Astrocyte (in vitro differentiated cells and primary cell): Measurements from ENCODE around the gene RPN2.

Experiments
- CTCF ChIP-seq: IDR thresholded peaks from 2 replicates; pipeline ENCODE4 v1.5.1; 2011; ENCODE audit warnings: low read depth, mild to moderate bottlenecking, inconsistent platforms, low read length, moderate library complexity; ENCODE audit not compliant: insufficient read depth
- EZH2 ChIP-seq: IDR thresholded peaks from 2 replicates; pipeline ENCODE4 v1.6.1; 2012; ENCODE audit warnings: mild to moderate bottlenecking, low read length, inconsistent platforms; ENCODE audit not compliant: insufficient read depth

GRCh38 chr20:37192137-37192854 is 13.2 kb downstream of the RPN2 start:
- peak; percentile 95 for TF ChIP-seq CTCF
- TF ChIP-seq EZH2 = no peak
